KOPT-K1 (cell line): Measurements from ENCODE around the gene FOXE1.

Source experiments
- H3K27ac ChIP-seq: fragments of 200-600 bp; sonication (generic); 2 replicates; pipeline ENCODE4 v1.5.1; 2016; ENCODE audit warnings: antibody characterized with exemption, mild to moderate bottlenecking, low read depth, low read length; ENCODE audit not compliant: poor library complexity, severe bottlenecking
- H3K36me3 ChIP-seq: fragments of 200-600 bp; sonication (generic); 2 replicates; pipeline ENCODE4 v1.5.1; 2017; ENCODE audit warnings: antibody characterized with exemption, mild to moderate bottlenecking, low read length, moderate library complexity; ENCODE audit not compliant: insufficient read depth
- H3K9me3 ChIP-seq: fragments of 200-600 bp; sonication (generic); 2 replicates; pipeline ENCODE4 v1.5.1; 2017; ENCODE audit warnings: antibody characterized with exemption, low read length, mild to moderate bottlenecking; ENCODE audit not compliant: insufficient read depth, poor library complexity, severe bottlenecking

FOXE1 gene

GRCh38 chr9:97840521-97840920, 12.5 kb upstream of the FOXE1 start:
- Histone ChIP-seq H3K27ac (no peak overlapping the region), H3K9me3 (no peaks in the 10 kb centered on the region), H3K36me3 (no peaks in the 10 kb centered on the region)

GRCh38 chr9:97842960-97843359, 10.1 kb upstream of the FOXE1 start:
- no peak overlapping the region for H3K27ac ChIP-seq
- no peaks in the 10 kb centered on the region for H3K36me3 ChIP-seq
- no peaks in the 10 kb centered on the region for H3K9me3 ChIP-seq

DNA sequence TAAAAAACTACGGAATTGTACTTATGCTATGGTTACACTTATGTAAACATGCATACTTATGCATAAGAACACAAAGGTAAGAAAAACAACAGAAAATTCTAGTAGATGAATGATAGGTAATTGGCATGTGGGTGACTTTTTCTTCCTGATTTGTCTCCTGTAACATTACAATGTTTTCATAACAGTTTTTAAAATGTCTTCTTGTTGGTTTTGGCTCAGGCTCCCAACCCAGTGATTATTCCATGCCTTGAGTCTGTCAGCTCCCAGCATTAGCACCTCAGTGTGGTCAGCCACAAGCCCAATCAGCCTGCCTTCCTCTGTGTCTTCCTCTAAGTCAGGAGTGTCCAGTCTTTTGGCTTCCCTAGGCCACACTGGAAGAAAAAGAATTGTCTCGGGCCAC, 7.9 kb upstream of the FOXE1 start:
- no peaks in the 10 kb centered on the region for H3K36me3 ChIP-seq
- no peak overlapping the region for H3K27ac ChIP-seq
- no peaks in the 10 kb centered on the region for H3K9me3 ChIP-seq

DNA sequence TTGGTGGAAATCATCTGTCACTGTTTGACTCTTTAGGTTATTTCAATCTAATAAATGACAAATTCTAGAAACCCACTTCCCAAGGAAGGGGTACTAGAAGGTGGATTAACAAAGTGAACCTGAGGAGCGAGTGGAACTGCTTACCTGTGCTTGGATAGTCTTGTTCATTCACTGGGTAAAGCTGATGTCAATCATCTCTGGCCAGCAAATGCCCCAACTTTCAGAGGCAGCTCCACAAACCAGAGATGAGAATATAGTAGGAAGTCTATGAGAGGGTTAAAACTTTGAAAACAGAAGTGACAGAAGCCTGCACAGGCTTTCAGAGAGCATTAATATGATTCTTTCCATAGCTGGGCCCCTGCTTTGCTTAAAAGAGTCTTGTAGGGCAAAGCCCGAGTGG, 7.3 kb upstream of the FOXE1 start:
- no peak overlapping the region for H3K27ac ChIP-seq
- no peaks in the 10 kb centered on the region for H3K9me3 ChIP-seq
- H3K36me3 ChIP-seq = no peaks in the 10 kb centered on the region

DNA sequence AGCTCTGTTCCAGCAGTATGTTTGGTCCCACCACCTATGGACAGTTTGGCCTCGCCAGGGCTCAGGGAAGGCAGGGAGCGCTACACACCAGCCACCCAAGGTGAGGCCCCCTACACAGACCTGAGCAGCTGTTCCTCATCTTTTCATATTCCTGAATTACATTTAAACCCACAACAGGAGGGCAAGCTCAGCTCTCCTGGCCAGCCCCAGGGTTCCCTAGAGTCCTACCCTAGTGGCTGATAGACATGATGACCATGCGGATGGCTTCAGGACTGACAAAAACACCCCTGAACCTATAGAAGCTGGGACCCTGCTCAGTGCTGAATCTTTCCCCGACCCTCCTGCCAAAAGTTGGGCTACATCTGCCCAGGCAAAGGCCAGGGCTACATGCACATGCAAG, 6.7 kb upstream of the FOXE1 start:
- no peaks in the 10 kb centered on the region for H3K9me3 ChIP-seq
- H3K36me3 ChIP-seq = no peaks in the 10 kb centered on the region
- H3K27ac ChIP-seq = no peak overlapping the region

- Histone ChIP-seq H3K27ac (no peak overlapping the region), H3K9me3 (peaks cover 6% of the 10 kb centered on the region), H3K36me3 (no peaks in the 10 kb centered on the region)
Observed at GRCh38 chr9:97847474-97848214, 5.4 kb upstream of the FOXE1 start.

DNA sequence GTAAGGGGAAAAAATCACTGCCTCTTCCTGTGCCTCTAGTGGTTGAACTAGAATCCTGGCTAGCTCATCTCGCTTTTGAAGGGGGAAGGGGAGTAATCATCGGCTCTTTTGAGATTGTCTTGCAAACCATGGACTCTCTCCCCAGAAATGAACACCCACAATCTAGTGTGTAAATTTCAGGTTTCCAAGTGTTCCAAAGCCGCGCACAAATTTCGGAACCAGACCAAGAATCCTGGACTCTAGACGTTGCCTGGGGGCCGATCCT, 4.9 kb upstream of the FOXE1 start:
- H3K36me3 ChIP-seq = no peaks in the 10 kb centered on the region
- peaks cover 8% of the 10 kb centered on the region for H3K9me3 ChIP-seq
- no peak overlapping the region for H3K27ac ChIP-seq

- Histone ChIP-seq H3K9me3 (peaks cover 13% of the 10 kb centered on the region), H3K36me3 (no peaks in the 10 kb centered on the region), H3K27ac (no peak overlapping the region)
Observed at GRCh38 chr9:97848480-97849237, 4.4 kb upstream of the FOXE1 start.

- H3K9me3 ChIP-seq = peaks cover 20% of the 10 kb centered on the region
Observed at GRCh38 chr9:97849980-97850379, 3.0 kb upstream of the FOXE1 start.

GRCh38 chr9:97850746-97851445, 2.1 kb upstream of the FOXE1 start:
- Histone ChIP-seq H3K27ac (no peak overlapping the region), H3K36me3 (no peaks in the 10 kb centered on the region), H3K9me3 (peaks cover 23% of the 10 kb centered on the region)

More at GRCh38 chr9:97849980-97850379, 3.0 kb upstream of the FOXE1 start:
- Histone ChIP-seq H3K27ac (no peak overlapping the region), H3K36me3 (no peaks in the 10 kb centered on the region)

- Histone ChIP-seq H3K9me3 (peaks cover 23% of the 10 kb centered on the region), H3K36me3 (no peaks in the 10 kb centered on the region), H3K27ac (no peak overlapping the region)
Observed at GRCh38 chr9:97851446-97851883, 1.6 kb upstream of the FOXE1 start.

GRCh38 chr9:97852001-97852398, 1.0 kb upstream of the FOXE1 start:
- peaks cover 23% of the 10 kb centered on the region for H3K9me3 ChIP-seq
- H3K27ac ChIP-seq = no peak overlapping the region
- no peaks in the 10 kb centered on the region for H3K36me3 ChIP-seq

GRCh38 chr9:97852399-97853055, 499 bp upstream of the FOXE1 start:
- peaks cover 23% of the 10 kb centered on the region for H3K9me3 ChIP-seq
- no peak overlapping the region for H3K27ac ChIP-seq
- no peaks in the 10 kb centered on the region for H3K36me3 ChIP-seq

DNA sequence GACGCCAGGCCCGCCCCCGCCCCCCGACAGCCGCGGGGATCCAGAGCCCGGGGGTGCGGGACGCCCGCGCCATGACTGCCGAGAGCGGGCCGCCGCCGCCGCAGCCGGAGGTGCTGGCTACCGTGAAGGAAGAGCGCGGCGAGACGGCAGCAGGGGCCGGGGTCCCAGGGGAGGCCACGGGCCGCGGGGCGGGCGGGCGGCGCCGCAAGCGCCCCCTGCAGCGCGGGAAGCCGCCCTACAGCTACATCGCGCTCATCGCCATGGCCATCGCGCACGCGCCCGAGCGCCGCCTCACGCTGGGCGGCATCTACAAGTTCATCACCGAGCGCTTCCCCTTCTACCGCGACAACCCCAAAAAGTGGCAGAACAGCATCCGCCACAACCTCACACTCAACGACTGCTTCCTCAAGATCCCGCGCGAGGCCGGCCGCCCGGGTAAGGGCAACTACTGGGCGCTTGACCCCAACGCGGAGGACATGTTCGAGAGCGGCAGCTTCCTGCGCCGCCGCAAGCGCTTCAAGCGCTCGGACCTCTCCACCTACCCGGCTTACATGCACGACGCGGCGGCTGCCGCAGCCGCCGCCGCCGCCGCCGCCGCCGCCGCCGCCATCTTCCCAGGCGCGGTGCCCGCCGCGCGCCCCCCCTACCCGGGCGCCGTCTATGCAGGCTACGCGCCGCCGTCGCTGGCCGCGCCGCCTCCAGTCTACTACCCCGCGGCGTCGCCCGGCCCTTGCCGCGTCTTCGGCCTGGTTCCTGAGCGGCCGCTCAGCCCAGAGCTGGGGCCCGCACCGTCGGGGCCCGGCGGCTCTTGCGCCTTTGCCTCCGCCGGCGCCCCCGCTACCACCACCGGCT, 1.0 kb downstream of the FOXE1 start:
- Histone ChIP-seq H3K9me3 (peaks cover 26% of the 10 kb centered on the region), H3K36me3 (no peaks in the 10 kb centered on the region), H3K27ac (no peak overlapping the region)
